Stimulated activated CD4-positive, alpha-beta T cell treated with anti-CD3 and anti-CD28 coated beads, Interleukin-12 subunit alpha, Interleukin-12 subunit beta, amount 100 ng/mL, for 4 hours (primary cell): ENCODE measurements around the gene TCERG1L.
"Not testable (repeated sequence)": the region's sequence is repeated elsewhere in the genome, so short reads cannot be mapped to it uniquely, and the experiment has no call there.

ENCODE experiments used
- DNase-seq: peaks from one replicate; pipeline ENCODE4 v3.0.0-alpha.2; 2020

The TCERG1L gene

GRCh38 chr10:131180086-131180485, 131.4 kb downstream of the TCERG1L start:
- no peak for DNase-seq

- DNase-seq, result no peak
These were observed 132.2 kb downstream of the TCERG1L start for GRCh38 chr10:131179361-131179760.

GRCh38 chr10:131178521-131179331, 132.8 kb downstream of the TCERG1L start:
- no peak for DNase-seq

- no peak for DNase-seq
These were observed 133.8 kb downstream of the TCERG1L start for GRCh38 chr10:131177431-131178327.

GRCh38 chr10:131176907-131177306, 134.6 kb downstream of the TCERG1L start:
- DNase-seq, result no peak

GRCh38 chr10:131176324-131176723, 135.2 kb downstream of the TCERG1L start:
- not testable (repeated sequence) for DNase-seq

- DNase-seq, result no peak
These were observed 135.6 kb downstream of the TCERG1L start for GRCh38 chr10:131175891-131176290.

GRCh38 chr10:131174651-131175540, 136.6 kb downstream of the TCERG1L start:
- DNase-seq, result no peak

- DNase-seq, result no peak
These were observed 137.3 kb downstream of the TCERG1L start for GRCh38 chr10:131174211-131174565.

GRCh38 chr10:131173484-131174210, 137.9 kb downstream of the TCERG1L start:
- DNase-seq, result no peak

- no peak for DNase-seq
These were observed 139.1 kb downstream of the TCERG1L start for GRCh38 chr10:131172433-131172832.

- DNase-seq, result no peak
These were observed 142.4 kb downstream of the TCERG1L start for GRCh38 chr10:131169146-131169545.

GRCh38 chr10:131168238-131168875, 143.2 kb downstream of the TCERG1L start:
- DNase-seq, result no peak

GRCh38 chr10:131167036-131167860, 144.3 kb downstream of the TCERG1L start:
- no peak for DNase-seq

- DNase-seq, result no peak
These were observed 145.0 kb downstream of the TCERG1L start for GRCh38 chr10:131166486-131166885.

GRCh38 chr10:131165092-131165491, 146.4 kb downstream of the TCERG1L start:
- no peak for DNase-seq

GRCh38 chr10:131162866-131163843, 148.4 kb downstream of the TCERG1L start:
- DNase-seq, result no peak

- no peak for DNase-seq
These were observed 149.3 kb downstream of the TCERG1L start for GRCh38 chr10:131162211-131162610.

GRCh38 chr10:131161087-131161486, 150.4 kb downstream of the TCERG1L start:
- no peak for DNase-seq
